Immature natural killer cell (primary cell): ENCODE data around the gene ITIH1. TPM values are rescaled to one million over a fixed set of nuclear protein-coding genes. Genes with fewer than 3 reads are reported as not detected.
"Not testable (repeated sequence)": the region's sequence is repeated elsewhere in the genome, so short reads cannot be mapped to it uniquely, and the experiment has no call there.

ENCODE experiments used
- DNase-seq, 3 donors: peaks; one replicate each; pipeline ENCODE4 v3.0.0; 2022; ENCODE audit warnings: mixed read lengths in 1 of 3
- H3K27ac Mint-ChIP-seq, 6 donors: one replicate each; pipeline ENCODE4 v1.8.0; 2020; ENCODE audit warnings: mixed read lengths in 6 of 6, mild to moderate bottlenecking in 5 of 6, inconsistent platforms in 4 of 6, moderate library complexity in 3 of 6
- H3K27me3 Mint-ChIP-seq, 3 donors: one replicate each; pipeline ENCODE4 v1.8.0; 2020 to 2021; ENCODE audit warnings: low read depth in 3 of 3, mild to moderate bottlenecking in 3 of 3, mixed read lengths in 3 of 3, moderate library complexity in 3 of 3, inconsistent platforms in 1 of 3
- H3K36me3 Mint-ChIP-seq, 3 donors: one replicate each; pipeline ENCODE4 v1.8.0; 2020; ENCODE audit warnings: mixed read lengths in 3 of 3, inconsistent platforms in 2 of 3, mild to moderate bottlenecking in 2 of 3
- H3K4me1 Mint-ChIP-seq, 2 donors: one replicate each; pipeline ENCODE4 v1.8.0; 2020; ENCODE audit warnings: inconsistent platforms in 2 of 2, mild to moderate bottlenecking in 2 of 2, mixed read lengths in 2 of 2, moderate library complexity in 1 of 2
- H3K4me3 Mint-ChIP-seq, 5 donors: one replicate each; pipeline ENCODE4 v1.8.0; 2020; ENCODE audit warnings: mild to moderate bottlenecking in 5 of 5, mixed read lengths in 5 of 5, inconsistent platforms in 3 of 5, moderate library complexity in 3 of 5
- H3K9me3 Mint-ChIP-seq, 6 donors: one replicate each; pipeline ENCODE4 v1.8.0; 2020; ENCODE audit warnings: mild to moderate bottlenecking in 6 of 6, mixed read lengths in 6 of 6, inconsistent platforms in 4 of 6, moderate library complexity in 3 of 6
- polyA plus RNA-seq, 3 donors: library from polyadenylated mRNA; unstranded; fragments of 300-500 nt; fragmentation: Illumina TruSeq; gene quantifications; one replicate each; pipeline ENCODE4 v1.2.3, GENCODE V29; 2021

ITIH1 gene, protein sequence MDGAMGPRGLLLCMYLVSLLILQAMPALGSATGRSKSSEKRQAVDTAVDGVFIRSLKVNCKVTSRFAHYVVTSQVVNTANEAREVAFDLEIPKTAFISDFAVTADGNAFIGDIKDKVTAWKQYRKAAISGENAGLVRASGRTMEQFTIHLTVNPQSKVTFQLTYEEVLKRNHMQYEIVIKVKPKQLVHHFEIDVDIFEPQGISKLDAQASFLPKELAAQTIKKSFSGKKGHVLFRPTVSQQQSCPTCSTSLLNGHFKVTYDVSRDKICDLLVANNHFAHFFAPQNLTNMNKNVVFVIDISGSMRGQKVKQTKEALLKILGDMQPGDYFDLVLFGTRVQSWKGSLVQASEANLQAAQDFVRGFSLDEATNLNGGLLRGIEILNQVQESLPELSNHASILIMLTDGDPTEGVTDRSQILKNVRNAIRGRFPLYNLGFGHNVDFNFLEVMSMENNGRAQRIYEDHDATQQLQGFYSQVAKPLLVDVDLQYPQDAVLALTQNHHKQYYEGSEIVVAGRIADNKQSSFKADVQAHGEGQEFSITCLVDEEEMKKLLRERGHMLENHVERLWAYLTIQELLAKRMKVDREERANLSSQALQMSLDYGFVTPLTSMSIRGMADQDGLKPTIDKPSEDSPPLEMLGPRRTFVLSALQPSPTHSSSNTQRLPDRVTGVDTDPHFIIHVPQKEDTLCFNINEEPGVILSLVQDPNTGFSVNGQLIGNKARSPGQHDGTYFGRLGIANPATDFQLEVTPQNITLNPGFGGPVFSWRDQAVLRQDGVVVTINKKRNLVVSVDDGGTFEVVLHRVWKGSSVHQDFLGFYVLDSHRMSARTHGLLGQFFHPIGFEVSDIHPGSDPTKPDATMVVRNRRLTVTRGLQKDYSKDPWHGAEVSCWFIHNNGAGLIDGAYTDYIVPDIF
- polyA plus RNA-seq, result not detected

DNA sequence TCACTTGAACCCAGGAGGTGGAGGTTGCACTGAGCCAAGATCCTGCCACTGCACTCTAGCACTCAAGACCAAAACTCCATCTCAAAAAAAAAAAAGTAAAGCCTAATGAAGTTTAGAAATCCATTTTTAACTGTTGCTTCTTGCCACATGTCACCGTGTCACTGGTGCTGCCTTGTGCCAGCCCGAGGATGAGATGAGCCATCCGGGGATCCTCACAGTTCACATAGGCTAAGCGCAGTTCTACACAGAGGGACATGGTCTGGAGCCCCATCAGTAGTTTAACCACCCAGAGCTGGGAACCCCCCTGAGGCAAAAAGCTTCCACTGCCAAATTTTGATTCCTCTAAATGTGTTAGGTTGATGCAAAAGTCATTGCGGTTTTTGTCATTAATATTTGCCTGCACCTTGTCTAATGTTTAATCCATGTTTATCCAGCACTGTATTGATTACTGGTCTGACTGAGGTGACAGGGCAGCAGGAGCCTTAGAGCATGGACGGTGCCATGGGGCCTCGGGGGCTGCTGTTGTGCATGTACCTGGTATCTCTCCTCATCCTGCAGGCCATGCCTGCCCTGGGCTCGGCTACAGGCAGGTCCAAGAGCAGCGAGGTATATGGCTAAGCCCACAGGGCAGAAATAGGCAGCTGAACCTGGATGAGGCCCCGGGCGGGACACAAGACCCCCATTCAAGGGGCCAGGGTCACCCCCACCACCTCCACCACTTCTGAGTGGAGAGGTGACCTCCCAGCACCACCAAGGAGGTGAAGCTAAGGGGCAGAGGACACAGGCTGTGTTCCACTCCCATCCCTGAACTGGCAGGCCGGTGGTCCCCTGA, at the start of gene ITIH1:
Gene ITIH1, plus strand, starts transcription at position 473 of the 832 bp plus-strand sequence. Its CDS starts 17 bp downstream, at position 490.
- Mint-ChIP-seq H3K27ac (peak within 1 kb of the TSS in 2 of 6 donors; percentile 1 to 78), H3K9me3 (no peaks in the 10 kb centered on the region), H3K27me3 (peaks cover 0 to 2% (median 2%) of the 10 kb centered on the region in 3 donors), H3K4me1 (peaks cover 7 to 9% of the 10 kb centered on the region in 2 donors), H3K36me3 (no peaks in the 10 kb centered on the region), H3K4me3 (no peak within 1 kb of the TSS)
- no peak for DNase-seq

DNA sequence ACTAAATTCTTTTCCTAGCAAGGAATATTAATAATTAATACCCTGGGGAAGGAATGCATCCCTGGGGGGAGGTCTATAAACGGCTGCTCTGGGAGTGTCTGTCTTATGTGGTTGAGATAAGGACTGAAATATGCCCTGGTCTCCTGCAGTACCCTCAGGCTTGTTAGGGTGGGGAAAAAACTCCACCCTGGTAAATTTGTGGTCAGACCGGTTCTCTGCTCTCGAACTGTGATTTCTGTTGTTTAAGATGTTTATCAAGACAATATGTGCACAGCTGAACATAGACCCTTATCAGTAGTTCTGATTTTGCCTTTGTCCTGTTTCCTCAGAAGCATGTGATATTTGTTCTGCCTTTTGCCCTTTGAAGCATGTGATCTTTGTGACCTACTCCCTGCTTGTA, 48.6 kb upstream of the ITIH1 start:
- Mint-ChIP-seq H3K36me3 (peaks cover 33 to 64% (median 57%) of the 10 kb centered on the region in 3 donors), H3K9me3 (peaks cover 1 to 18% (median 6%) of the 10 kb centered on the region in 6 donors)
- H3K4me3 Mint-ChIP-seq, H3K4me1 Mint-ChIP-seq, H3K27ac Mint-ChIP-seq, DNase-seq, H3K27me3 Mint-ChIP-seq: not testable (repeated sequence)

DNA sequence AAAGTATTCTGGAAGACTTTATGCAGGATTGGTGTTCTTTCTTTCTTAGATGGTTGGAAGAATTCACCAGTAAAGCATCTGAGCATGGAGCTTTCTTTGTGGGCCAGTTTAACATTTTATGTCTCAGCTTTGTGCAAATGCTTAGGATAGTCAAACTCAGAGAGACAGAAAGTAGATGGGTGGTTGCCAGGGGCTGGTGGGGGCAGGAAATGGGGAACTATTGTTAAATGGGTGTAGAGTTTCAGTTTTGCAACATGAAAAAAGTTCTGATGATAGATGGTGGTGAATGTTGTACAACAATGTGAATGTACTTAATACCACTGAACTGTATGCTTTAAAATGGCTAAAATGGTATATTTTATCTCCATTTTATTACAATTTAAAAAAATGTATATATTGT, 46.7 kb upstream of the ITIH1 start:
- H3K4me3 Mint-ChIP-seq, result no peak overlapping the region
- peaks cover 0 to 4% of the 10 kb centered on the region in 2 donors for H3K4me1 Mint-ChIP-seq
- no peaks in the 10 kb centered on the region for H3K27me3 Mint-ChIP-seq
- H3K27ac Mint-ChIP-seq, result no peak overlapping the region
- DNase-seq, result no peak
- H3K36me3 Mint-ChIP-seq, result peaks cover 39 to 70% (median 64%) of the 10 kb centered on the region in 3 donors
- peaks cover 1 to 18% (median 6%) of the 10 kb centered on the region in 6 donors for H3K9me3 Mint-ChIP-seq

DNA sequence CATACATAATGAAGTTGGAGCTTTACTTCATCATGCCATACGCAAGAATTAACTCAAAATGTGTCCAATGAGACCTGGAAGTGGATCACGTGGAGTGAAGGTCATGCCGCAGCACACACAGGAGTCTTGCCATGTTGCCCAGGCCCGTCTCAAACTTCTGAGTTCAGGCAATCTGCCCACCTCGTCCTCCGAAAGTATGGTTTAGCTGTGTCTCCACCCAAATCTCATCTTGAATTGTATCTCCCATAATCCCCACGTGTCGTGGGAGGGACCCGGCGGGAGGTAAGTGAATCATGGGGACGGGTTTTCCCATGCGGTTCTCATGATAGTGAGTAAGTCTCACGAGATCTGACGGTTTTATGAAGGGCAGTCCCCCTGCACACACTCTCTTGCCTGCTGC, 45.8 kb upstream of the ITIH1 start:
- Mint-ChIP-seq H3K27ac (no peak overlapping the region), H3K9me3 (peaks cover 1 to 18% (median 6%) of the 10 kb centered on the region in 6 donors), H3K4me1 (peaks cover 0 to 4% of the 10 kb centered on the region in 2 donors), H3K4me3 (no peak overlapping the region), H3K27me3 (no peaks in the 10 kb centered on the region), H3K36me3 (peaks cover 43 to 72% (median 58%) of the 10 kb centered on the region in 3 donors)
- no peak for DNase-seq

DNA sequence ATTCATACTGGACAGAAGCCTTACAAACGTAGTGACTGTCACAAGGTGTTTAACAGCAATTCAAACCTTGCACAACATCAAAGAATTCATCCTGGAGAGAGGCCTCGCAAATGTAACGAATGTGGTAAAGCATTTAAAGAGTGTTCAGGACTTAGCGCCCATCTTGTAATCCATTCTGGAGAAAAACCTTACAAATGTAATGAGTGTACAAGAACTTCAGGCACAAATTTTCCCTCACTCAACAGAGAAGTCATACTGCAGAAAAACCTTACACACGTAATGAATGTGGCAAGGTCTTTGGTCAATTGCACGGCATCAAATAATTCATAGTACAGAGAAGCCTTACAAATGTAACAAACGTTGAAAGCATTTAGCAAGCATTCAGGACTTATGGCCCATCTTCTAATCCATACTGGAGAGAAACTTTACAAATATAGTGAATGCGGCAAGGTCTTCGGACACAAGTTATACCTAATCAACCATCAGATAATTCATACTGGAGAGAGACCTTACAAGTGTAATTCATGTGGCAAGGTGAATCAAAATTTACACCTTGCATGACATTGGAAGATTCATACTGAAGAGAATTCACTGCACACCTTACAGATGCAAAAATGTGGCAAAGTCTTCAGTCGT, 44.0 kb upstream of the ITIH1 start:
- DNase-seq, result no peak
- no peak overlapping the region for H3K27ac Mint-ChIP-seq
- H3K9me3 Mint-ChIP-seq, result peaks cover 0 to 16% (median 6%) of the 10 kb centered on the region in 6 donors
- no peaks in the 10 kb centered on the region for H3K27me3 Mint-ChIP-seq
- H3K4me3 Mint-ChIP-seq, result no peak overlapping the region
- H3K36me3 Mint-ChIP-seq, result peaks cover 41 to 72% (median 47%) of the 10 kb centered on the region in 3 donors
- peaks cover 0 to 4% of the 10 kb centered on the region in 2 donors for H3K4me1 Mint-ChIP-seq

DNA sequence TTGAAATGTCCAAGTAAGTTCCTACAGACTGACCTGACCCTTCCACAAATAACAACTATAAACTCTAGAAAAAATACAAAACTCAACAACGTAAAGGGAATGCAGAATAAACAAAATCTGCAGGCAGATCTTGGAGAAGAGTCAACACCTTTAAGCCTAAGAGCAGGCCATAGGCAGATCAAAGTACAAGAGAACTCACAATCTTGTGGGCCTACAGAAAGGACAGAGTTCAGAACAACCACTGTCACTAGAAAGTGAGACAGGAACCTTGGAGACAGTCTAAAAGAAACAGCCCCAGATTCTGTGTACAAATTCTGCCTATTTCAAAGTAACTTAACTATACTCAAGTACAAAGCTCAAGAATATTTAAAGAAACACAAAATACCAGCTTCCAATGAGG, 37.7 kb upstream of the ITIH1 start:
- Mint-ChIP-seq H3K4me1 (no peaks in the 10 kb centered on the region), H3K27me3 (no peaks in the 10 kb centered on the region), H3K9me3 (no peaks in the 10 kb centered on the region), H3K27ac (no peak overlapping the region), H3K4me3 (no peak overlapping the region), H3K36me3 (peaks cover 23 to 43% (median 24%) of the 10 kb centered on the region in 3 donors)
- DNase-seq, result no peak

DNA sequence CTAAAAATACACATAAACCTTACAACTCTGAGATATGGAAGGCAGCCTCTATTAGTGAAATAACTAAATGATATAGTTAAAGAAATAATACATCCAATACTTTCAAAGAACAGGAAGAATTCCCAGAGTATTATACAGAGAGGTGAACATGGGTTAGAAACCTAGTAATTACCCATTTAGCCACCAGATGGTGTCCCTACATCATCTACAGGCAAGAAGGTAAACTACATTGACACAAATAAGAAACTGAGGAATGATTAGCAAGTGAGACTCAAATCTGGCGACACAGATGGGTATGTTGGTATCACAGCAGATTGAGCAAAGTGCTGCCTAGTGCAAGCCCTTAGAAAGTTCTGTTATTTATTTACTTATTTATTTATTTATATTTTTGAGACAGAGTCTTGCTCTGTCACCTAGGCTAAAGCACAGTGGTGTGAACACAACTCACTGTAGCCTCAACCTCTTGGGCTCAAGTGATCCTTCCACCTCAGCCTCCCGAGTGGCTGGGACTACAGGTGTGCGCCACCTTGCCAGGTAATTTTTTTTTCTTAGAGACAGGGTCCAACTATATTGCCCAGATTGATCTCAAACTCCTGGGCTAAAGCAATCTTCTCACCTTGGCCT, 34.9 kb upstream of the ITIH1 start:
- H3K27ac Mint-ChIP-seq, result peak overlapping the region in 1 of 6 donors; percentile 45
- H3K9me3 Mint-ChIP-seq, result no peaks in the 10 kb centered on the region
- peak in 2 of 3 donors; percentile 23 to 30 for DNase-seq
- peaks cover 27 to 38% (median 31%) of the 10 kb centered on the region in 3 donors for H3K36me3 Mint-ChIP-seq
- no peaks in the 10 kb centered on the region for H3K4me1 Mint-ChIP-seq
- H3K27me3 Mint-ChIP-seq, result no peaks in the 10 kb centered on the region
- no peak overlapping the region for H3K4me3 Mint-ChIP-seq

DNA sequence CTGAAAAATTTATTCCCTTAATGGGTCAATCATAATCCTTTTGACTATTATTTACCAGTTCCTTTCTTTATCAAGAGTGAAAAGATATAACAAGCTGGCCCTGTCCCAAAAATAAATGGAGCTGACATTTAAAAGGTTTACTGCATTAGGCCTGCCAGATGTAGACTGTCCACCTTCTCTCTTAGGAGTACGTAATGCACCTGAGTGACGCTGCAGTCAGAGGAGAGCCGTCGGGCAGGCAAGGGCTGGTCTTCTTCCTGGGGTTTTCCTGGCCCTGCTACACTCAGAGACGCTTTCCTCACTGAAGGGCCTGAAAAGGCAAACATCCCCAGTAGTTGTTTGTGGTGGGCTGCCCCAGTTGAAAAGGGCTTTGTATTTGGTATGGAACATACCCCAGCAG, 34.2 kb upstream of the ITIH1 start:
- H3K36me3 Mint-ChIP-seq, result peaks cover 27 to 37% (median 31%) of the 10 kb centered on the region in 3 donors
- H3K27ac Mint-ChIP-seq, result no peak overlapping the region
- H3K4me3 Mint-ChIP-seq, result no peak overlapping the region
- no peak for DNase-seq
- peaks cover 0 to 1% (median 0%) of the 10 kb centered on the region in 3 donors for H3K27me3 Mint-ChIP-seq
- no peaks in the 10 kb centered on the region for H3K9me3 Mint-ChIP-seq
- no peaks in the 10 kb centered on the region for H3K4me1 Mint-ChIP-seq

DNA sequence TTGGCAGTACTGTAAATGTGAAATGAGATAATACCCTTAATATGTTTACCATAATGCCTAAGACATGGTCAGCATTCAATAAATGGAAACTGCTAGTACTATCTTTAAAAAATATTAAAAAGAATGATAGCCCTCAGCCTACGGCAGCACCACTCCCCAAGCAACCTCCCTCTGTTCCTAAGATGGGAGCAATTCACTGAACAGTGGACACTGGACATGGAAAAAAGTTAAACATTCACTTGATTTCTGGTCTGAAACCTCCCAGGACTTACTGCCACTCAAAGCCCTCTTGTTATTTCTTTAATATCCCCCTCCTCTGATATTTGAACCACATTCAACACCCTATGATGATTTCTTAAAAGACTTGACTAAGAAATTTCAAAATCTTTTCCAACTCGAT, 33.7 kb upstream of the ITIH1 start:
- no peaks in the 10 kb centered on the region for H3K4me1 Mint-ChIP-seq
- no peaks in the 10 kb centered on the region for H3K9me3 Mint-ChIP-seq
- H3K36me3 Mint-ChIP-seq, result peaks cover 32 to 42% (median 36%) of the 10 kb centered on the region in 3 donors
- H3K27ac Mint-ChIP-seq, result peak overlapping the region in 1 of 6 donors; percentile 40
- no peak overlapping the region for H3K4me3 Mint-ChIP-seq
- peaks cover 0 to 1% (median 0%) of the 10 kb centered on the region in 3 donors for H3K27me3 Mint-ChIP-seq
- DNase-seq, result no peak

DNA sequence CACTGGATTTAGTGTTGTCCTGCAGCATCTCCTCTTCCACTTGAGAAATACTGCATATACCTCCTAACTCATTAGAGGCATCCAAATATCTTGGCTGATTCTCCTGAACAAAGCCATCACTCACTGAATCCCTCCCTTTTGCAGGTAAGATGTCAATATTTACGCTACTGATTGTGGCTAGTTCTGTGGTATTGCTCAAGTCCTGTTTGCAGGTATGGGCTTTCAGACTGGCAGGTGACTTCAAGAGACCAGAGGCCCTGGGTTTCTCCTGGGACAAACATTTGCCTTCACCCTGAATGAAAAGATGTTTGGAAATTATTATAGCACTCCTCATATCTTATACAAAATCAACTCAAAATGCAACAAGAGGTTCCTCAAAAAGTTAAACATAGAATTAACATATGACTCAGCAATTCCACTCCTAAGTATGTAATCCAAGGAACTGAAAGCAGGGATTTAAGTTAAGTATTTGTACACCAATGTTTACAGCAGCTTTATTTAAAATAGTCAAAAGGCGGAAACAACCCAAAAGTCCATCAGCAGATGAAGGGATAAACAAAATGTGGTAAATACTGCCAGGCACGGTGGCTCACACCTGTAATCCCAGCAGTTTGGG, 25.2 kb upstream of the ITIH1 start:
- H3K36me3 Mint-ChIP-seq, result peaks cover 25 to 37% (median 25%) of the 10 kb centered on the region in 3 donors
- H3K27me3 Mint-ChIP-seq, result peaks cover 0 to 1% (median 0%) of the 10 kb centered on the region in 3 donors
- peak overlapping the region in 1 of 6 donors; percentile 27 for H3K27ac Mint-ChIP-seq
- no peak for DNase-seq
- H3K9me3 Mint-ChIP-seq, result no peaks in the 10 kb centered on the region
- H3K4me3 Mint-ChIP-seq, result no peak overlapping the region
- H3K4me1 Mint-ChIP-seq, result no peaks in the 10 kb centered on the region

DNA sequence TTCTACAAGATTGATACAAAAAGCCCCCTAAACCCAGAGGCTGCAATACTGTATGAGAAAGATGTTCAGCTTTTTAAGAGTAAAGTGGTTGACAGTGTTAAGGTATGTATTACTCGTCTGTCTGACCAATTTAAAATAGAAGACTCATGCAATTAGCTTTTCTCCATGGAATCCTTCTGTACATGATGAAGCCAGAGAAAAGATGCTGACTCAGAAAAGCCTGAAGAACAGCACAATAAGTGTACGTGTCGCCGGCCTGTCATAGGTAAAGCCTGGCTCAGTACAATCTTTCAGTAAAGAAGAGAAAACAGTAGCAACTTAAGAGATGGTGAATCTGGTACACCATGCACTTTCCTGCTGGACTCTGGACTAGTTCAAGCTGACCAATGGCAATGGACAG, 23.0 kb upstream of the ITIH1 start:
- Mint-ChIP-seq H3K36me3 (peaks cover 31 to 42% (median 34%) of the 10 kb centered on the region in 3 donors), H3K27me3 (no peaks in the 10 kb centered on the region), H3K4me3 (no peak overlapping the region), H3K4me1 (no peaks in the 10 kb centered on the region), H3K9me3 (no peaks in the 10 kb centered on the region), H3K27ac (no peak overlapping the region)
- no peak for DNase-seq

DNA sequence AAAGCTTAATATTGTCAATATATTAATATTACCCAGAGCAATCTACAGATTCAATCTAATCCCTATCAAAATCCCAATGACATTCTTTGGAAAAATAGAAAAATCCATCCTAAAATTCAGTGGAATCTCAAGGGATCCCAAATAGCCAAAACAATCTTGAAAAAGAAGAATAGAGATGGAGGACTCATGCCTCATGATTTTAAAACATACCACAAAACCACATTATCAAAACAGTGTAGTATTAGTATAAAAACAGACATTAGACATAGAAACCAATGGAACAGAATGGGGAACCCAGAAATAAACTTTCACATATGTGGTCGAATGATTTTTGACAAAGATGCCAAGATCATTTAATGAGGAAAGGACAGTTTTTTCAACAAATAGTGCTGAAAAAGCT, 21.3 kb upstream of the ITIH1 start:
- no peaks in the 10 kb centered on the region for H3K9me3 Mint-ChIP-seq
- peaks cover 29 to 40% (median 37%) of the 10 kb centered on the region in 3 donors for H3K36me3 Mint-ChIP-seq
- H3K27me3 Mint-ChIP-seq, result no peaks in the 10 kb centered on the region
- no peak for DNase-seq
- no peaks in the 10 kb centered on the region for H3K4me1 Mint-ChIP-seq
- H3K4me3 Mint-ChIP-seq, result no peak overlapping the region
- no peak overlapping the region for H3K27ac Mint-ChIP-seq
